ENCODE results near the gene ANKLE1.

- TF ChIP-seq CTCF (IDR thresholded peaks at IDR 0.05; ENCODE audit: insufficient read depth, low read length), result no peak
- no peak for TF ChIP-seq POLR2AphosphoS5 (IDR thresholded peaks at IDR 0.05; ENCODE audit: low read depth)
- TF ChIP-seq GABPA (IDR thresholded peaks at IDR 0.05; ENCODE audit: low read depth), result no peak
- no peak for TF ChIP-seq REST (IDR thresholded peaks at IDR 0.05; ENCODE audit: insufficient replicate concordance, low read depth)
These were observed 22.5 kb upstream of the ANKLE1 start for GRCh38 chr19:17259118-17259780.
